ENCODE results near the gene MGARP. TPM values are rescaled to one million over a fixed set of nuclear protein-coding genes. Genes with fewer than 3 reads are reported as not detected.

Gene MGARP
- total RNA-seq, 1 donor from 2014 or later: 0.45 TPM

GRCh38 chr4:139239127-139239772 lies 40.8 kb downstream of the MGARP start:
- Histone ChIP-seq H3K27me3 (ENCODE audit: insufficient read depth, low read length) (no peaks in the 10 kb centered on the region), H3K27ac (ENCODE audit: low read depth, low read length) (no peak overlapping the region), H2AFZ (ENCODE audit: low read depth, low read length) (no peak overlapping the region), H3K4me3 (ENCODE audit: insufficient read depth, low read depth, low read length) (no peak overlapping the region), H3K9me3 (ENCODE audit: insufficient read depth, low read depth, low read length) (peaks cover 3% of the 10 kb centered on the region), H4K20me1 (ENCODE audit: insufficient read depth, low read length) (no peaks in the 10 kb centered on the region), H3K4me1 (ENCODE audit: insufficient read depth, low read length) (peaks cover 20% of the 10 kb centered on the region), H3K4me2 (ENCODE audit: low read length) (no peak overlapping the region), H3K79me2 (ENCODE audit: insufficient read depth, low read length) (no peaks in the 10 kb centered on the region), H3K36me3 (ENCODE audit: insufficient read depth, low read length) (no peaks in the 10 kb centered on the region), H3K9ac (ENCODE audit: low read length) (no peak overlapping the region)
- Mint-ChIP-seq H3K4me1 (ENCODE audit: low read depth, unreplicated experiment) (peaks cover 24% of the 10 kb centered on the region), H3K36me3 (ENCODE audit: low read depth, unreplicated experiment) (no peaks in the 10 kb centered on the region), H3K4me3 (ENCODE audit: unreplicated experiment) (no peak overlapping the region), H3K27ac (ENCODE audit: unreplicated experiment) (no peak overlapping the region), H3K27me3 (ENCODE audit: low read depth, unreplicated experiment) (no peaks in the 10 kb centered on the region), H3K9me3 (ENCODE audit: unreplicated experiment) (no peaks in the 10 kb centered on the region)
- no peak for TF ChIP-seq EZH2 (IDR thresholded peaks at IDR 0.05; ENCODE audit: insufficient read depth, low read length)
- no peak for TF ChIP-seq CTCF (IDR thresholded peaks at IDR 0.05; ENCODE audit: insufficient read depth, low read depth, low read length)
- FAIRE-seq (no peak), DNase-seq (ENCODE audit: low read depth) (no peak)

- Histone ChIP-seq H3K4me1 (ENCODE audit: insufficient read depth, low read length) (no peaks in the 10 kb centered on the region), H3K27me3 (ENCODE audit: insufficient read depth, low read length) (no peaks in the 10 kb centered on the region), H3K36me3 (ENCODE audit: insufficient read depth, low read length) (no peaks in the 10 kb centered on the region), H4K20me1 (ENCODE audit: insufficient read depth, low read length) (no peaks in the 10 kb centered on the region), H2AFZ (ENCODE audit: low read depth, low read length) (no peak overlapping the region), H3K4me2 (ENCODE audit: low read length) (no peak overlapping the region), H3K9me3 (ENCODE audit: insufficient read depth, low read depth, low read length) (peaks cover 1% of the 10 kb centered on the region), H3K79me2 (ENCODE audit: insufficient read depth, low read length) (no peaks in the 10 kb centered on the region), H3K27ac (ENCODE audit: low read depth, low read length) (no peak overlapping the region), H3K4me3 (ENCODE audit: insufficient read depth, low read depth, low read length) (no peak overlapping the region), H3K9ac (ENCODE audit: low read length) (no peak overlapping the region)
- FAIRE-seq (no peak), DNase-seq (ENCODE audit: low read depth) (no peak)
- Mint-ChIP-seq H3K4me1 (ENCODE audit: low read depth, unreplicated experiment) (no peaks in the 10 kb centered on the region), H3K27ac (ENCODE audit: unreplicated experiment) (no peak overlapping the region), H3K4me3 (ENCODE audit: unreplicated experiment) (no peak overlapping the region), H3K27me3 (ENCODE audit: low read depth, unreplicated experiment) (no peaks in the 10 kb centered on the region), H3K36me3 (ENCODE audit: low read depth, unreplicated experiment) (no peaks in the 10 kb centered on the region), H3K9me3 (ENCODE audit: unreplicated experiment) (no peaks in the 10 kb centered on the region)
- TF ChIP-seq EZH2 (IDR thresholded peaks at IDR 0.05; ENCODE audit: insufficient read depth, low read length): no peak
- no peak for TF ChIP-seq CTCF (IDR thresholded peaks at IDR 0.05; ENCODE audit: insufficient read depth, low read depth, low read length)
These were observed 45.8 kb downstream of the MGARP start for GRCh38 chr4:139234253-139234652.

GRCh38 chr4:139229534-139230039 lies 50.4 kb downstream of the MGARP start:
- no peaks in the 10 kb centered on the region for H4K20me1 ChIP-seq (ENCODE audit: insufficient read depth, low read length)
- Mint-ChIP-seq H3K9me3 (ENCODE audit: unreplicated experiment) (no peaks in the 10 kb centered on the region), H3K4me3 (ENCODE audit: unreplicated experiment) (no peak overlapping the region), H3K27me3 (ENCODE audit: low read depth, unreplicated experiment) (no peaks in the 10 kb centered on the region), H3K27ac (ENCODE audit: unreplicated experiment) (no peak overlapping the region), H3K4me1 (ENCODE audit: low read depth, unreplicated experiment) (no peaks in the 10 kb centered on the region), H3K36me3 (ENCODE audit: low read depth, unreplicated experiment) (no peaks in the 10 kb centered on the region)
- H3K4me2 ChIP-seq (ENCODE audit: low read length): no peak overlapping the region
- TF ChIP-seq CTCF (IDR thresholded peaks at IDR 0.05; ENCODE audit: insufficient read depth, low read depth, low read length) (peak; percentile 82), EZH2 (IDR thresholded peaks at IDR 0.05; ENCODE audit: insufficient read depth, low read length) (no peak)
- H3K27ac ChIP-seq (ENCODE audit: low read depth, low read length): no peak overlapping the region
- FAIRE-seq (peak; percentile 78), DNase-seq (ENCODE audit: low read depth) (peak; percentile 36)
- no peak overlapping the region for H3K9ac ChIP-seq (ENCODE audit: low read length)
- no peaks in the 10 kb centered on the region for H3K27me3 ChIP-seq (ENCODE audit: insufficient read depth, low read length)
- H3K36me3 ChIP-seq (ENCODE audit: insufficient read depth, low read length): no peaks in the 10 kb centered on the region
- no peak overlapping the region for H3K4me3 ChIP-seq (ENCODE audit: insufficient read depth, low read depth, low read length)
- no peaks in the 10 kb centered on the region for H3K9me3 ChIP-seq (ENCODE audit: insufficient read depth, low read depth, low read length)
- H3K4me1 ChIP-seq (ENCODE audit: insufficient read depth, low read length): no peaks in the 10 kb centered on the region
- no peaks in the 10 kb centered on the region for H3K79me2 ChIP-seq (ENCODE audit: insufficient read depth, low read length)
- no peak overlapping the region for H2AFZ ChIP-seq (ENCODE audit: low read depth, low read length)
